IMR-90 (cell line): Measurements from ENCODE around the gene ADAMTS9. TPM values are rescaled to one million over a fixed set of nuclear protein-coding genes. Genes with fewer than 3 reads are reported as not detected.

Experiments
- ATAC-seq: fragments of 200-7000 bp; cut with Tn5 transposase; 2 replicates; pipeline ENCODE4 v1.9.1; 2020; ENCODE audit warnings: low read depth, mild to moderate bottlenecking, moderate library complexity
- BruUV-seq: library from RNA; stranded (reverse); fragments of 400-500 nt; replicated peaks from 2 replicates; lab custom pipeline; 2021; lab: Mats Ljungman, UMichigan
- CTCF ChIA-PET: fragments of 300-600 bp; formaldehyde crosslinking; extraction: SDS; loops from one replicate; lab custom pipeline; 2021; ENCODE audit warnings: antibody characterized with exemption; lab: Yijun Ruan, JAX
- POLR2A ChIA-PET: fragments of 300-600 bp; sonication (Branson Sonifier 250); formaldehyde crosslinking; loops from one replicate; lab custom pipeline; 2022; ENCODE audit warnings: antibody characterized with exemption; ENCODE audit not compliant: unreplicated experiment; lab: Charles Lee
- DNase-seq: peaks from one replicate; pipeline ENCODE4 v3.0.0; 2013
- H2AFZ ChIP-seq: replicated peaks from 2 replicates; pipeline ENCODE3; 2013; ENCODE audit warnings: low read length, mild to moderate bottlenecking; ENCODE audit not compliant: poor library complexity
- H2AK5ac ChIP-seq: 2 replicates; pipeline ENCODE4 v1.6.1; 2013; ENCODE audit warnings: low read depth, low read length, inconsistent platforms
- H2AK9ac ChIP-seq: replicated peaks from 2 replicates; pipeline ENCODE3; 2013; ENCODE audit warnings: mild to moderate bottlenecking, low read depth, low read length, moderate library complexity; ENCODE audit not compliant: poor library complexity
- H2BK120ac ChIP-seq: 2 replicates; pipeline ENCODE4 v1.6.1; 2013; ENCODE audit warnings: low read depth, low read length, inconsistent platforms
- H2BK15ac ChIP-seq: 3 replicates; pipeline ENCODE4 v1.6.1; 2013; ENCODE audit warnings: low read depth, low read length, inconsistent platforms
- H2BK20ac ChIP-seq: 2 replicates; pipeline ENCODE4 v1.6.1; 2013; ENCODE audit warnings: low read depth, mild to moderate bottlenecking, inconsistent platforms, low read length, moderate library complexity
- H2BK5ac ChIP-seq: 2 replicates; pipeline ENCODE4 v1.6.1; 2013; ENCODE audit warnings: mild to moderate bottlenecking, low read depth, low read length, inconsistent platforms; ENCODE audit not compliant: poor library complexity, severe bottlenecking
- H3K14ac ChIP-seq: replicated peaks from 2 replicates; pipeline ENCODE4 v1.6.1; 2013; ENCODE audit warnings: low read depth, low read length, inconsistent platforms
- H3K18ac ChIP-seq: 2 replicates; pipeline ENCODE4 v1.6.1; 2013; ENCODE audit warnings: low read depth, low read length, control low read depth
- H3K23ac ChIP-seq: 2 replicates; pipeline ENCODE4 v1.6.1; 2013; ENCODE audit warnings: low read depth, low read length, inconsistent platforms
- H3K27ac ChIP-seq: 2 replicates; pipeline ENCODE4 v1.5.1; 2013; ENCODE audit warnings: mild to moderate bottlenecking, control low read depth, low read length; ENCODE audit not compliant: insufficient read depth
- H3K27me3 ChIP-seq: 2 replicates; pipeline ENCODE4 v1.6.1; 2013; ENCODE audit warnings: low read length; ENCODE audit not compliant: control insufficient read depth, insufficient read depth
- H3K36me3 ChIP-seq: 2 replicates; pipeline ENCODE4 v1.6.1; 2013; ENCODE audit warnings: low read length, mixed read lengths; ENCODE audit not compliant: control insufficient read depth, insufficient read depth
- H3K4ac ChIP-seq: 2 replicates; pipeline ENCODE4 v1.6.1; 2013; ENCODE audit warnings: low read depth, low read length, inconsistent platforms
- H3K4me1 ChIP-seq: 2 replicates; pipeline ENCODE4 v1.6.1; 2013; ENCODE audit warnings: low read length, mixed read lengths; ENCODE audit not compliant: control insufficient read depth, insufficient read depth
- H3K4me2 ChIP-seq: 2 replicates; pipeline ENCODE4 v1.6.1; 2013; ENCODE audit warnings: low read depth, mild to moderate bottlenecking, control low read depth, low read length, moderate library complexity
- H3K4me3 ChIP-seq: 2 replicates; pipeline ENCODE4 v1.5.1; 2013; ENCODE audit warnings: low read depth, mild to moderate bottlenecking, control low read depth, low read length, moderate library complexity; ENCODE audit not compliant: insufficient read depth
- H3K56ac ChIP-seq: 2 replicates; pipeline ENCODE4 v1.6.1; 2013; ENCODE audit warnings: low read length, inconsistent platforms; ENCODE audit not compliant: insufficient read depth; ENCODE audit errors: extremely low read depth
- H3K79me1 ChIP-seq, 2 experiments: 2 replicates each; pipeline ENCODE4 v1.6.1; 2013; ENCODE audit warnings: low read length in 2 of 2, inconsistent platforms in 1 of 2, low read depth in 1 of 2
- H3K9ac ChIP-seq: 2 replicates; pipeline ENCODE4 v1.6.1; 2013; ENCODE audit warnings: low read depth, low read length, control low read depth
- H3K9me1 ChIP-seq: 2 replicates; pipeline ENCODE4 v1.6.1; 2013; ENCODE audit warnings: low read length, inconsistent platforms; ENCODE audit not compliant: insufficient read depth
- H3K9me3 ChIP-seq: 2 replicates; pipeline ENCODE4 v1.6.1; 2013; ENCODE audit warnings: low read length; ENCODE audit not compliant: control insufficient read depth, insufficient read depth
- H4K20me1 ChIP-seq: 2 replicates; pipeline ENCODE4 v1.6.1; 2013; ENCODE audit warnings: low read length, inconsistent platforms; ENCODE audit not compliant: insufficient read depth
- H4K5ac ChIP-seq: 2 replicates; pipeline ENCODE4 v1.6.1; 2013; ENCODE audit warnings: mild to moderate bottlenecking, low read depth, low read length, control low read depth
- H4K8ac ChIP-seq, 2 experiments: 2 replicates each; pipeline ENCODE4 v1.6.1; 2013; ENCODE audit warnings: low read depth in 2 of 2, low read length in 2 of 2, control low read depth in 1 of 2, inconsistent platforms in 1 of 2
- H4K91ac ChIP-seq: 2 replicates; pipeline ENCODE4 v1.6.1; 2013; ENCODE audit warnings: low read depth, low read length, inconsistent platforms; ENCODE audit not compliant: insufficient read depth
- CEBPB ChIP-seq: IDR thresholded peaks from 2 replicates; pipeline ENCODE4 v1.6.1; 2012; ENCODE audit warnings: low read depth, low read length, improper control_type of control experiment
- CHD1 ChIP-seq: IDR thresholded peaks from 2 replicates; pipeline ENCODE4 v1.6.1; 2012; ENCODE audit warnings: low read depth, low read length, improper control_type of control experiment
- FOS ChIP-seq: fragments of 150-350 bp; IDR thresholded peaks from 2 replicates; pipeline ENCODE4 v1.6.1; 2016; ENCODE audit warnings: low read depth, low read length
- MAZ ChIP-seq: IDR thresholded peaks from 2 replicates; pipeline ENCODE4 v1.6.1; 2012; ENCODE audit warnings: low read depth, mild to moderate bottlenecking, low read length, improper control_type of control experiment, moderate library complexity, borderline replicate concordance
- NFE2L2 ChIP-seq: fragments of 150-350 bp; IDR thresholded peaks from 2 replicates; pipeline ENCODE4 v1.6.1; 2016; ENCODE audit warnings: low read depth, mild to moderate bottlenecking, low read length
- POLR2A ChIP-seq: IDR thresholded peaks from 2 replicates; pipeline ENCODE4 v1.6.1; 2012; ENCODE audit warnings: mild to moderate bottlenecking, low read depth, low read length
- RAD21 ChIP-seq: IDR thresholded peaks from 2 replicates; pipeline ENCODE4 v1.6.1; 2012; ENCODE audit warnings: low read length, improper control_type of control experiment
- RCOR1 ChIP-seq: IDR thresholded peaks from 2 replicates; pipeline ENCODE4 v1.6.1; 2012; ENCODE audit warnings: mild to moderate bottlenecking, low read length, improper control_type of control experiment; ENCODE audit not compliant: insufficient replicate concordance
- RFX5 ChIP-seq: IDR thresholded peaks from 2 replicates; pipeline ENCODE4 v1.8.0; 2012; ENCODE audit warnings: low read depth, mild to moderate bottlenecking, low read length, moderate library complexity
- WGBS, 2 experiments: methylation state at CpG; one replicate each; pipeline versions ENCODE4 v1.1.5 to v1.1.7; 2013; ENCODE audit warnings: missing lambda C conversion rate in 2 of 2; ENCODE audit not compliant: insufficient read length in 1 of 2; ENCODE audit errors: extremely low coverage in 2 of 2; 5-methylcytosine and 5-hydroxymethylcytosine counted together
- dilution Hi-C: fragments of 300-500 bp; cut with HindIII; formaldehyde crosslinking; loops from one replicate; pipeline ENCODE4 v1.14.3; 2018; ENCODE audit warnings: low sequenced_read_pairs; ENCODE audit not compliant: unreplicated experiment
- in situ Hi-C: fragments of 300-500 bp; cut with MboI; formaldehyde crosslinking; loops from 3 replicates; pipeline ENCODE4 v1.14.3; 2019; ENCODE audit warnings: low sequenced_read_pairs, inconsistent platforms, mixed read lengths
- intact Hi-C: fragments of 100-400 bp; cut with micrococcal nuclease; formaldehyde crosslinking; loops from 2 replicates; pipeline ENCODE4 v1.10.0; 2022
- polyA plus RNA-seq, 3 experiments: library from polyadenylated mRNA; depleted of rRNA; stranded (reverse); fragments of >200 nt; gene quantifications; 2 replicates each; pipeline ENCODE4 v1.2.3, GENCODE V29; 2012; ENCODE audit warnings: low replicate concordance in 1 of 3
- total RNA-seq: library from RNA; depleted of rRNA; stranded (reverse); fragments of >200 nt; gene quantifications from 2 replicates; pipeline ENCODE4 v1.2.3, GENCODE V29; 2012
- TF ChIP-seq, protein P1 (sequence below): fragments of 150-350 bp; IDR thresholded peaks from 2 replicates; pipeline ENCODE4 v1.6.1; 2016; ENCODE audit warnings: low read depth, mild to moderate bottlenecking, low read length, moderate library complexity, borderline replicate concordance
- TF ChIP-seq, protein P2 (sequence below): fragments of 150-350 bp; IDR thresholded peaks from 2 replicates; pipeline ENCODE4 v1.6.1; 2017; ENCODE audit warnings: mild to moderate bottlenecking, antibody characterized with exemption, low read length, low read depth
- TF ChIP-seq, protein P3 (sequence below): conservative IDR thresholded peaks from 2 replicates; pipeline ENCODE4 v1.5.1; 2012; ENCODE audit warnings: mild to moderate bottlenecking, low read depth, low read length, improper control_type of control experiment

Gene ADAMTS9
- total and polyA plus RNA-seq, 2 of the 4 experiments (the other 2 are of a cell fraction), result 0.55 to 1.1 TPM

DNA sequence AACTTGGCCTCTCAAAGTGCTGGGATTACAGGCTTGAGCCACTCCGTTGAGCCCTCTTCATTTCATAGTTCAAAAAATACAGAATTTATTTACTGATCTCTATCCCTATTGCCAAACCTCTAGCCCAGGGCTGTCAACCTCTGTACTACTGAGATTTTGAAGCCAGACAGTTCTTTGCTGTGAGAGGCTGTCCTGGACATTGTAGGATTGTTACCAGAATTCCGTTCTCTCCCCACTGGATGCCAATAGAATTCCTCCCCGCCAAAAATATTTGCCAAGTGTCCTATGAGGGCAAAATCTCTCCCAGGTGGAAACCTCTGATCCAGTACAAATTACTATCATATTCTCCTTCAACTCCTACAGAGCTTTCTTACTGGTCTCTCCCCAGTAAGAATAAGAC is 29.6 kb upstream of the ADAMTS9 start:
- Histone ChIP-seq H2AK5ac (no peak overlapping the region), H3K4ac (no peak overlapping the region), H2BK120ac (no peak overlapping the region), H3K4me2 (no peak overlapping the region), H3K36me3 (no peaks in the 10 kb centered on the region), H3K18ac (no peak overlapping the region), H3K23ac (no peak overlapping the region), H3K4me3 (no peak overlapping the region), H3K56ac (no peak overlapping the region), H3K27ac (no peak overlapping the region), H3K4me1 (no peaks in the 10 kb centered on the region), H3K27me3 (no peaks in the 10 kb centered on the region; the same call in 1 of the 2 replicates), H3K9me1 (no peaks in the 10 kb centered on the region), H2AK9ac (no peak overlapping the region), H2BK20ac (no peak overlapping the region), H4K8ac (no peak overlapping the region), H3K79me1 (no peaks in the 10 kb centered on the region), H3K9ac (no peak overlapping the region), H4K20me1 (no peaks in the 10 kb centered on the region), H3K14ac (no peak overlapping the region), H2AFZ (no peak overlapping the region), H4K5ac (no peak overlapping the region), H3K9me3 (no peaks in the 10 kb centered on the region), H2BK5ac (no peak overlapping the region), H2BK15ac (no peak overlapping the region), H4K91ac (no peak overlapping the region)
- CTCF ChIA-PET, result no interaction called here
- DNase-seq, result no peak
- BruUV-seq, result no TSS peak
- POLR2A ChIA-PET, result no interaction called here
- dilution Hi-C loops, result no loop called here
- in situ Hi-C loops, result no loop called here
- no peak for ATAC-seq
- intact Hi-C loops, result no loop called here
- TF ChIP-seq FOS (no peak), RAD21 (no peak), MAZ (no peak), RFX5 (no peak), CEBPB (no peak), CHD1 (no peak), POLR2A (no peak), NFE2L2 (no peak), RCOR1 (no peak)
- TF ChIP-seq, protein P1, sequence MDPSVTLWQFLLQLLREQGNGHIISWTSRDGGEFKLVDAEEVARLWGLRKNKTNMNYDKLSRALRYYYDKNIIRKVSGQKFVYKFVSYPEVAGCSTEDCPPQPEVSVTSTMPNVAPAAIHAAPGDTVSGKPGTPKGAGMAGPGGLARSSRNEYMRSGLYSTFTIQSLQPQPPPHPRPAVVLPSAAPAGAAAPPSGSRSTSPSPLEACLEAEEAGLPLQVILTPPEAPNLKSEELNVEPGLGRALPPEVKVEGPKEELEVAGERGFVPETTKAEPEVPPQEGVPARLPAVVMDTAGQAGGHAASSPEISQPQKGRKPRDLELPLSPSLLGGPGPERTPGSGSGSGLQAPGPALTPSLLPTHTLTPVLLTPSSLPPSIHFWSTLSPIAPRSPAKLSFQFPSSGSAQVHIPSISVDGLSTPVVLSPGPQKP, result no peak
- TF ChIP-seq, protein P2, sequence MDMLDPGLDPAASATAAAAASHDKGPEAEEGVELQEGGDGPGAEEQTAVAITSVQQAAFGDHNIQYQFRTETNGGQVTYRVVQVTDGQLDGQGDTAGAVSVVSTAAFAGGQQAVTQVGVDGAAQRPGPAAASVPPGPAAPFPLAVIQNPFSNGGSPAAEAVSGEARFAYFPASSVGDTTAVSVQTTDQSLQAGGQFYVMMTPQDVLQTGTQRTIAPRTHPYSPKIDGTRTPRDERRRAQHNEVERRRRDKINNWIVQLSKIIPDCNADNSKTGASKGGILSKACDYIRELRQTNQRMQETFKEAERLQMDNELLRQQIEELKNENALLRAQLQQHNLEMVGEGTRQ, result no peak
- TF ChIP-seq, protein P3, sequence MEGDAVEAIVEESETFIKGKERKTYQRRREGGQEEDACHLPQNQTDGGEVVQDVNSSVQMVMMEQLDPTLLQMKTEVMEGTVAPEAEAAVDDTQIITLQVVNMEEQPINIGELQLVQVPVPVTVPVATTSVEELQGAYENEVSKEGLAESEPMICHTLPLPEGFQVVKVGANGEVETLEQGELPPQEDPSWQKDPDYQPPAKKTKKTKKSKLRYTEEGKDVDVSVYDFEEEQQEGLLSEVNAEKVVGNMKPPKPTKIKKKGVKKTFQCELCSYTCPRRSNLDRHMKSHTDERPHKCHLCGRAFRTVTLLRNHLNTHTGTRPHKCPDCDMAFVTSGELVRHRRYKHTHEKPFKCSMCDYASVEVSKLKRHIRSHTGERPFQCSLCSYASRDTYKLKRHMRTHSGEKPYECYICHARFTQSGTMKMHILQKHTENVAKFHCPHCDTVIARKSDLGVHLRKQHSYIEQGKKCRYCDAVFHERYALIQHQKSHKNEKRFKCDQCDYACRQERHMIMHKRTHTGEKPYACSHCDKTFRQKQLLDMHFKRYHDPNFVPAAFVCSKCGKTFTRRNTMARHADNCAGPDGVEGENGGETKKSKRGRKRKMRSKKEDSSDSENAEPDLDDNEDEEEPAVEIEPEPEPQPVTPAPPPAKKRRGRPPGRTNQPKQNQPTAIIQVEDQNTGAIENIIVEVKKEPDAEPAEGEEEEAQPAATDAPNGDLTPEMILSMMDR, result no peak
- WGBS, 2 experiments, result 80% methylated on average over 1 of the region's 3 CpGs; no CpG with 5 or more reads in 1 of the 2 experiments
